NCI-H1694 (cell line): ENCODE measurements around the gene MGAT4C.
"Not testable (repeated sequence)": the region's sequence is repeated elsewhere in the genome, so short reads cannot be mapped to it uniquely, and the experiment has no call there.

Source experiments
- DNase-seq: peaks from one replicate; lab custom pipeline; 2025; lab: John Stamatoyannopoulos, UW

MGAT4C gene

GRCh38 chr12:86126900-86127299 lies 129.3 kb downstream of the MGAT4C start:
- not testable (repeated sequence) for DNase-seq

GRCh38 chr12:86122846-86123468 lies 133.2 kb downstream of the MGAT4C start:
- DNase-seq: no peak

- DNase-seq: no peak
These were observed 138.0 kb downstream of the MGAT4C start for GRCh38 chr12:86118161-86118560.

- no peak for DNase-seq
These were observed 138.5 kb downstream of the MGAT4C start for GRCh38 chr12:86117711-86118110.

GRCh38 chr12:86104087-86104486 lies 152.1 kb downstream of the MGAT4C start:
- no peak for DNase-seq

- DNase-seq: no peak
These were observed 159.0 kb downstream of the MGAT4C start for GRCh38 chr12:86097161-86097560.

- no peak for DNase-seq
These were observed 164.5 kb downstream of the MGAT4C start for GRCh38 chr12:86091681-86092080.

- DNase-seq: no peak
These were observed 174.3 kb downstream of the MGAT4C start for GRCh38 chr12:86081843-86082242.

- DNase-seq: not testable (repeated sequence)
These were observed 197.1 kb downstream of the MGAT4C start for GRCh38 chr12:86059052-86059451.

- DNase-seq: no peak
These were observed 198.9 kb downstream of the MGAT4C start for GRCh38 chr12:86057092-86057845.

- no peak for DNase-seq
These were observed 203.3 kb downstream of the MGAT4C start for GRCh38 chr12:86052921-86053320.

- DNase-seq: no peak
These were observed 206.2 kb downstream of the MGAT4C start for GRCh38 chr12:86050010-86050409.

- DNase-seq: no peak
These were observed 211.8 kb downstream of the MGAT4C start for GRCh38 chr12:86044396-86044795.

- no peak for DNase-seq
These were observed 214.1 kb downstream of the MGAT4C start for GRCh38 chr12:86042062-86042461.

- no peak for DNase-seq
These were observed 237.8 kb downstream of the MGAT4C start for GRCh38 chr12:86018361-86018760.

- DNase-seq: no peak
These were observed 241.2 kb downstream of the MGAT4C start for GRCh38 chr12:86015026-86015425.

GRCh38 chr12:86006727-86007126 lies 249.5 kb downstream of the MGAT4C start:
- no peak for DNase-seq

GRCh38 chr12:85998074-85998473 lies 258.1 kb downstream of the MGAT4C start:
- no peak for DNase-seq

- DNase-seq: no peak
These were observed 259.9 kb downstream of the MGAT4C start for GRCh38 chr12:85996280-85996679.

- no peak for DNase-seq
These were observed 262.4 kb downstream of the MGAT4C start for GRCh38 chr12:85993746-85994145.

GRCh38 chr12:85985996-85986395 lies 270.2 kb downstream of the MGAT4C start:
- no peak for DNase-seq

GRCh38 chr12:85983601-85984000 lies 272.6 kb downstream of the MGAT4C start:
- DNase-seq: no peak

- no peak for DNase-seq
These were observed 276.6 kb downstream of the MGAT4C start for GRCh38 chr12:85979641-85980040.

- DNase-seq: no peak
These were observed 280.5 kb downstream of the MGAT4C start for GRCh38 chr12:85975716-85976115.
